ENCODE measurements around the gene DGKI. TPM values are rescaled to one million over a fixed set of nuclear protein-coding genes. Genes with fewer than 3 reads are reported as not detected.

The DGKI gene
- total and polyA plus RNA-seq, 2 of the 13 experiments (the other 11 are each of a cell fraction or from before 2014, with no cell fraction given) = 0.09 to 0.17 TPM

DNA sequence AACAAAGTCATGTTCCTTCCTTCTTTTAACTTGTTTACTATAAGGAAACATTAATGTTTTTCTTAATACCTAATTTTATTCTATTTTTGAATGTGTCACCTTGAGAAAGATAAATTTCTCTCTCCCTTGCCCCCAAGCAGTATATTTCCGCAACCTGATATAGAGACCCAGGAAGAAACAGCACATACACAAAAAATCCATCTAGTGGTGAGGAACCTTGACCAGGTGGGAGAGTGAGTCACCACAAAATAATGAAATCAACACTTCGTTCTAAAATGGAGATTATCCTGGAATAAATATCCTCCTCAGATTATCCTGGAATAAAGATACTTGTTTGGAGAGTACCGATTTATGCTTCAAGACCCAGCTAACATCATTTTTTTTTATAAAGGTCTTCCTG is 270.3 kb downstream of the DGKI start (continued):
- no peak for TF ChIP-seq ZNF790 (CRISPR knock-in tag; IDR thresholded peaks at IDR 0.05; ENCODE audit: borderline replicate concordance)
- no peak for TF ChIP-seq AFF4 (CRISPR knock-in tag; IDR thresholded peaks at IDR 0.05)
- no peak for TF ChIP-seq TFDP1 (CRISPR knock-in tag; IDR thresholded peaks at IDR 0.05; ENCODE audit: borderline replicate concordance)
- no peak for TF ChIP-seq ZFP82 (CRISPR knock-in tag; IDR thresholded peaks at IDR 0.05; ENCODE audit: borderline replicate concordance)
- TF ChIP-seq ZNF589 (CRISPR knock-in tag; conservative IDR thresholded peaks at IDR 0.05) = no peak

- BruUV-seq (replicated peaks) = no TSS peak
- Histone ChIP-seq H3K4me1 (ENCODE audit: insufficient read depth, low read length) (no peaks in the 10 kb centered on the region), H3K4me2 (ENCODE audit: low read depth, low read length) (no peak overlapping the region), H2AFZ (ENCODE audit: low read length) (no peak overlapping the region), H3K4me3 (replicated peaks in 1 of 3; ENCODE audit: insufficient read depth in 1 of 3, low read depth in 2 of 3, low read length in 3 of 3) (no peak overlapping the region), H3K9me3 (ENCODE audit: low read length) (no peaks in the 10 kb centered on the region), H3K36me3 (replicated peaks in 1 of 2; ENCODE audit: control insufficient read depth in 1 of 2, insufficient read depth in 2 of 2, low read length in 2 of 2) (no peaks in the 10 kb centered on the region), H3K27me3 (ENCODE audit: control insufficient read depth in 1 of 2, insufficient read depth in 2 of 2, low read length in 2 of 2) (0 out of 5 replicates have a peak, but pooled peaks cover 0 to 2% of the 10 kb centered on the region in 2 experiments), H3K9ac (ENCODE audit: insufficient read depth, low read depth, low read length) (no peak overlapping the region), H3K27ac (ENCODE audit: extremely low read length, insufficient read depth, low read length) (no peak overlapping the region), H3K79me2 (ENCODE audit: insufficient read depth, low read length) (no peaks in the 10 kb centered on the region), H4K20me1 (ENCODE audit: insufficient read depth, low read length) (no peaks in the 10 kb centered on the region)
- DNase-seq (ENCODE audit: low spot score) (no peak), FAIRE-seq (no peak), ATAC-seq (no peak)
- CTCF ChIA-PET (ENCODE audit: low intra/inter-chr PET ratio, low total read pairs) = no interaction called here
- intact Hi-C loops (cut with micrococcal nuclease; ENCODE audit: unreplicated experiment) = no loop called here
- POLR2A ChIA-PET = no interaction called here
- in situ Hi-C loops (cut with HindIII; ENCODE audit: extremely low pct_ligation_motif_present, low pct_unique_long_range_greater_than_20kb) = loop anchor here (10.0 kb wide), 1 partner anchor 410 kb away; no protein-coding TSS in a partner anchor
- TF ChIP-seq IRF2 (CRISPR knock-in tag; IDR thresholded peaks at IDR 0.05) (no peak), CBX5 (CRISPR knock-in tag; IDR thresholded peaks at IDR 0.05; ENCODE audit: borderline replicate concordance) (no peak), ZNF660 (CRISPR knock-in tag; IDR thresholded peaks at IDR 0.05; ENCODE audit: borderline replicate concordance, low read depth) (no peak), ATF7 (IDR thresholded peaks at IDR 0.05) (peak; percentile 65), ATF7 (CRISPR knock-in tag; IDR thresholded peaks at IDR 0.05) (no peak), ARNTL (CRISPR knock-in tag; IDR thresholded peaks at IDR 0.05) (no peak)
Measured at GRCh38 chr7:137574812-137575211, 272.0 kb downstream of the DGKI start.
